ENCODE measurements around the gene SAPCD2. TPM values are rescaled to one million over a fixed set of nuclear protein-coding genes. Genes with fewer than 3 reads are reported as not detected.

SAPCD2 gene
- total and polyA plus RNA-seq, 11 donors = 0.09 to 2.0 (median 0.20) TPM

GRCh38 chr9:137097761-137098462 lies 27.6 kb upstream of the SAPCD2 start:
- WGBS, 4 donors = 85 to 90% (median 87%) methylated on average over 15 to 20 of the region's 20 CpGs
- intact Hi-C loops (cut with DNase I) = no loop called here
- DNase-seq = no peak
- Histone ChIP-seq H3K4me1 (no peaks in the 10 kb centered on the region), H3K4me3 (no peak overlapping the region), H3K27me3 (no peaks in the 10 kb centered on the region), H3K27ac (no peak overlapping the region), H3K9me3 (no peaks in the 10 kb centered on the region), H3K36me3 (peaks cover 0 to 90% (median 71%) of the 10 kb centered on the region in 9 donors)
- peak in 2 of 4 donors; percentile 7 to 9 for ATAC-seq
- TF ChIP-seq POLR2A (IDR thresholded peaks at IDR 0.05) (no peak), CTCF (IDR thresholded peaks at IDR 0.05) (no peak)

GRCh38 chr9:137096785-137097546 lies 26.6 kb upstream of the SAPCD2 start:
- Histone ChIP-seq H3K4me1 (no peaks in the 10 kb centered on the region), H3K27ac (no peak overlapping the region), H3K36me3 (peaks cover 0 to 94% (median 80%) of the 10 kb centered on the region in 9 donors), H3K9me3 (no peaks in the 10 kb centered on the region), H3K4me3 (peak overlapping the region in 1 of 12 donors; percentile 33), H3K27me3 (no peaks in the 10 kb centered on the region)
- no peak for TF ChIP-seq CTCF (IDR thresholded peaks at IDR 0.05)
- TF ChIP-seq POLR2A (IDR thresholded peaks at IDR 0.05) = no peak
- 92 to 95% (median 95%) methylated on average over 24 to 31 of the region's 31 CpGs for WGBS, 4 donors
- ATAC-seq = peak in 1 of 4 donors; percentile 9
- intact Hi-C loops (cut with DNase I) = no loop called here
- no peak for DNase-seq

GRCh38 chr9:137095664-137096517 lies 25.5 kb upstream of the SAPCD2 start:
- WGBS, 4 donors = 81 to 88% (median 83%) methylated on average over 30 of the region's 30 CpGs
- H3K4me1 ChIP-seq = no peaks in the 10 kb centered on the region
- peak overlapping the region in 1 of 12 donors; percentile 75 for H3K27ac ChIP-seq
- no peaks in the 10 kb centered on the region for H3K9me3 ChIP-seq
- peak overlapping the region in 1 of 12 donors; percentile 33 for H3K4me3 ChIP-seq
- intact Hi-C loops (cut with DNase I) = no loop called here
- peaks cover 0 to 94% (median 79%) of the 10 kb centered on the region in 9 donors for H3K36me3 ChIP-seq
- H3K27me3 ChIP-seq = no peaks in the 10 kb centered on the region
- DNase-seq (peak in 2 of 5 donors; percentile 22 to 63), ATAC-seq (peak in 1 of 4 donors; percentile 35)
- TF ChIP-seq POLR2A (IDR thresholded peaks at IDR 0.05) (no peak), CTCF (IDR thresholded peaks at IDR 0.05) (peak in 2 of 12 donors; percentile 8 to 30)
